Gastroesophageal sphincter (tissue), 3 donors: ENCODE data around the gene AUTS2.

ENCODE experiments used
- POLR2A ChIP-seq, 2 donors: fragments of 450-650 bp; IDR thresholded peaks; one replicate each; pipeline ENCODE4 v1.6.1; 2017; ENCODE audit warnings: antibody characterized with exemption in 2 of 2, mild to moderate bottlenecking in 2 of 2, moderate library complexity in 1 of 2
- TF ChIP-seq, protein P1 (sequence below), 4 experiments: fragments of 200-600 bp in 2 of 4; fragments of 450-650 bp in 2 of 4; sonication (generic) in 1 of 4; IDR thresholded peaks; one replicate each; pipeline ENCODE4 v1.5.1; 2017 to 2019; ENCODE audit warnings: antibody characterized with exemption in 4 of 4, mild to moderate bottlenecking in 2 of 4, moderate library complexity in 2 of 4

GRCh38 chr7:70040970-70041766 is 442.9 kb downstream of the AUTS2 start:
- no peak for TF ChIP-seq POLR2A (IDR thresholded peaks at IDR 0.05)
- TF ChIP-seq, protein P1, sequence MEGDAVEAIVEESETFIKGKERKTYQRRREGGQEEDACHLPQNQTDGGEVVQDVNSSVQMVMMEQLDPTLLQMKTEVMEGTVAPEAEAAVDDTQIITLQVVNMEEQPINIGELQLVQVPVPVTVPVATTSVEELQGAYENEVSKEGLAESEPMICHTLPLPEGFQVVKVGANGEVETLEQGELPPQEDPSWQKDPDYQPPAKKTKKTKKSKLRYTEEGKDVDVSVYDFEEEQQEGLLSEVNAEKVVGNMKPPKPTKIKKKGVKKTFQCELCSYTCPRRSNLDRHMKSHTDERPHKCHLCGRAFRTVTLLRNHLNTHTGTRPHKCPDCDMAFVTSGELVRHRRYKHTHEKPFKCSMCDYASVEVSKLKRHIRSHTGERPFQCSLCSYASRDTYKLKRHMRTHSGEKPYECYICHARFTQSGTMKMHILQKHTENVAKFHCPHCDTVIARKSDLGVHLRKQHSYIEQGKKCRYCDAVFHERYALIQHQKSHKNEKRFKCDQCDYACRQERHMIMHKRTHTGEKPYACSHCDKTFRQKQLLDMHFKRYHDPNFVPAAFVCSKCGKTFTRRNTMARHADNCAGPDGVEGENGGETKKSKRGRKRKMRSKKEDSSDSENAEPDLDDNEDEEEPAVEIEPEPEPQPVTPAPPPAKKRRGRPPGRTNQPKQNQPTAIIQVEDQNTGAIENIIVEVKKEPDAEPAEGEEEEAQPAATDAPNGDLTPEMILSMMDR (IDR thresholded peaks at IDR 0.05): peak in 3 of 4 experiments; percentile 20 to 56 (median 34)
